Fibroblast of pulmonary artery (primary cell): ENCODE measurements around the gene ST7.

Experiments
- DNase-seq: peaks from one replicate; pipeline ENCODE4 v3.0.0-alpha.2; 2010; ENCODE audit warnings: low read depth
- H3K4me3 ChIP-seq: replicated peaks from 2 replicates; pipeline ENCODE4 v1.5.1; 2011; ENCODE audit warnings: low read depth, mild to moderate bottlenecking, control low read depth, low read length, moderate library complexity
- TF ChIP-seq, protein P1 (sequence below): IDR thresholded peaks from 2 replicates; pipeline ENCODE4 v1.5.1; 2011; ENCODE audit warnings: mild to moderate bottlenecking, control low read depth, low read length, inconsistent platforms; ENCODE audit errors: missing control alignments

The ST7 gene

GRCh38 chr7:117069379-117069778 is 116.1 kb downstream of the ST7 start:
- no peak for DNase-seq
- H3K4me3 ChIP-seq: no peak overlapping the region
- TF ChIP-seq, protein P1, sequence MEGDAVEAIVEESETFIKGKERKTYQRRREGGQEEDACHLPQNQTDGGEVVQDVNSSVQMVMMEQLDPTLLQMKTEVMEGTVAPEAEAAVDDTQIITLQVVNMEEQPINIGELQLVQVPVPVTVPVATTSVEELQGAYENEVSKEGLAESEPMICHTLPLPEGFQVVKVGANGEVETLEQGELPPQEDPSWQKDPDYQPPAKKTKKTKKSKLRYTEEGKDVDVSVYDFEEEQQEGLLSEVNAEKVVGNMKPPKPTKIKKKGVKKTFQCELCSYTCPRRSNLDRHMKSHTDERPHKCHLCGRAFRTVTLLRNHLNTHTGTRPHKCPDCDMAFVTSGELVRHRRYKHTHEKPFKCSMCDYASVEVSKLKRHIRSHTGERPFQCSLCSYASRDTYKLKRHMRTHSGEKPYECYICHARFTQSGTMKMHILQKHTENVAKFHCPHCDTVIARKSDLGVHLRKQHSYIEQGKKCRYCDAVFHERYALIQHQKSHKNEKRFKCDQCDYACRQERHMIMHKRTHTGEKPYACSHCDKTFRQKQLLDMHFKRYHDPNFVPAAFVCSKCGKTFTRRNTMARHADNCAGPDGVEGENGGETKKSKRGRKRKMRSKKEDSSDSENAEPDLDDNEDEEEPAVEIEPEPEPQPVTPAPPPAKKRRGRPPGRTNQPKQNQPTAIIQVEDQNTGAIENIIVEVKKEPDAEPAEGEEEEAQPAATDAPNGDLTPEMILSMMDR: no peak

- DNase-seq: no peak
- no peak overlapping the region for H3K4me3 ChIP-seq
- TF ChIP-seq, protein P1: no peak
Measured at GRCh38 chr7:117071551-117071950, 118.2 kb downstream of the ST7 start.

- H3K4me3 ChIP-seq: no peak overlapping the region
- TF ChIP-seq, protein P1: no peak
- DNase-seq: peak; percentile 55
Measured at GRCh38 chr7:117072620-117073118, 119.4 kb downstream of the ST7 start.

DNA sequence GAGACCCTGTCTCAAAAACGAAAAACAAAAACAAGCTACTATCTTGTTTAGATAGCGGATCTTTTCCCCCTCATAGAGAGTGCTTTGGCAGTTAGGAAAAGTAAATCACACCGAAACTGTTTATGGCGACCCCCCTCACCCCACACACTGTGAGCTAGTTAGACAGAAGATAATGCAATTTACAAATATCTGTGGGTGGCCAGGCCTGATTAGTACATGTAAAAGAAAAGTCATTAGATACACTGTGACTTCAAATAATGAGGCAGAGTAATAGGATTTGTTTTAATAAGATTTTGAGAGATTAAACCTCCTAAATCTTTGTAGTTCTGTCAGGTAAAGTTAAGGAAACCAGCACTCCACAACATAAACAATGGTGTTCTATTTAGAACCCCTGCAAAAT is 121.1 kb downstream of the ST7 start:
- TF ChIP-seq, protein P1: no peak
- no peak for DNase-seq
- no peak overlapping the region for H3K4me3 ChIP-seq

DNA sequence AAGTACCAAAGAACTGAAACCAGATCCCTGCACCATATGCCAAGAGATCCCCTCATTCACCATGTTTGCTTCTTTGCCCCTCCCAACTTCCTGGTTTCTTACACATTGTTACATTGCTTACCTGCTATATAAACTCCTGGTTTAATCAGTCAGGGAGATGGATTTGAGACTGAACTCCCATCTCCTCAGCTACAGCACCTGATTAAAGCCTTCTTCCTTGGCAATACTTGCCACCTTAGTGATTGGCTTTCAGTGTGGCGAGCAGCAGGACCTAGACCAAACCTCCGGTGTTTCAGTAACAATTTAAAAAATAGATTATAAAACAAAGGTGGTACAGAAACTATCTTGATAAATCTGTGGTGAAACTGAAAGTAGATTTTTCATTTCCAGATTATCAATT is 122.6 kb downstream of the ST7 start:
- TF ChIP-seq, protein P1: no peak

GRCh38 chr7:117076426-117076943 is 123.2 kb downstream of the ST7 start:
- TF ChIP-seq, protein P1: no peak
- no peak for DNase-seq
- H3K4me3 ChIP-seq: no peak overlapping the region

More for the DNA sequence above, 122.6 kb downstream of the ST7 start:
- no peak for DNase-seq
- no peak overlapping the region for H3K4me3 ChIP-seq

- no peak overlapping the region for H3K4me3 ChIP-seq
- DNase-seq: no peak
- TF ChIP-seq, protein P1: no peak
Measured at GRCh38 chr7:117077658-117078057, 124.4 kb downstream of the ST7 start.
